Kidney glomerular epithelial cell (primary cell): ENCODE data around the gene ALDH3B1.

Experiments
- DNase-seq: peaks from one replicate; lab custom pipeline; 2025; lab: John Stamatoyannopoulos, UW

The ALDH3B1 gene

DNA sequence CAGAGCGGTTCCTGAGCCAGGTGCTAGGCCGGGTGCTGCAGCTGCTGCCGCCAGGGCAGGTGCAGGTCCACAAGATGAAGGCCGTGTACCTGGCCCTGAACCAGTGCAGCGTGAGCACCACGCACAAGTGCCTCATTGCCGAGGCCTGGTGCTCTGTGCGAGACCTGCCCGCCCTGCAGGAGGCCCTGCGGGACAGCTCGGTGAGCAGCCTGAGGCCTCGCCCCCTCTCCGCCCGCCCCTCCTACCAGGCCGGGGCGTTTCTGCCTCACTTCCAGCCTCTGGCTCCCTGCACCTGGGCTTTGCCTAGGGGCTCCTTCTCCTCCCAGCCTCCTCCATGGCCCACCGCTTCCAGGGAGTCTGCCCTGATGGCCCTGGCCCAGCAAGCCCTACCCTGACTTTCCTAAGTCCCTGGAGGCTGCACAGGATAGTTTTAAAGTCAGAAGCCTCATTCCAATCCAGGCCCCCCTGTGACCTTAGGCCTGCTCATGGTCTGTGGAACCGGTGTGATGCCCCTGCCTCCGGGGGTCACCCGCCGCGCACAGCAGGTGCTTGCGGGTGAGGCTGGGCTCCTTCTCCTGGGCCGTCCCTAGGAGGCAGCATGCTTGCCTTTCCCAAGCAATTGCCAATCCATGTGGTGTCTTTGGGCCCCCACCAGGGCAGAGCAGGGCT is 34.2 kb downstream of the ALDH3B1 start:
- no peak for DNase-seq

DNA sequence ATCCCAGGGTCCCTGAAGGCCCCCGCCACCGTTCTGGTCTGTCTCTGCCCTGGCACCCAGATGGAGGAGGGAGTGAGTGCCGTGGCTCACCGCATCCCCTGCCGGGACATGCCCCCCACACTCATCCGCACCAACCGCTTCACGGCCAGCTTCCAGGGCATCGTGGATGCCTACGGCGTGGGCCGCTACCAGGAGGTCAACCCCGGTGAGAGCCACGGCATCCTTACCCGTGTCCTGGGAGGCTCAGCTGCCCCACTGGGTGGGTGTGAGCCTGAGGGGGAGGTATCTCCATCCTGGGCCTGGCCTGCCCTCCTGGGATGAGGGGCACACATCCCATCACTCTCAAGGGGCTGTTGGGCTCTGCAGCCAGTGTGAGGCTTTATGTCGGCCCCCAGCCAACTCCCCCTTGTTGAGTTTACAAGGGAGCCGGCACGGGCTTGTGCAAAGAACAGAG is 34.8 kb downstream of the ALDH3B1 start:
- no peak for DNase-seq

DNA sequence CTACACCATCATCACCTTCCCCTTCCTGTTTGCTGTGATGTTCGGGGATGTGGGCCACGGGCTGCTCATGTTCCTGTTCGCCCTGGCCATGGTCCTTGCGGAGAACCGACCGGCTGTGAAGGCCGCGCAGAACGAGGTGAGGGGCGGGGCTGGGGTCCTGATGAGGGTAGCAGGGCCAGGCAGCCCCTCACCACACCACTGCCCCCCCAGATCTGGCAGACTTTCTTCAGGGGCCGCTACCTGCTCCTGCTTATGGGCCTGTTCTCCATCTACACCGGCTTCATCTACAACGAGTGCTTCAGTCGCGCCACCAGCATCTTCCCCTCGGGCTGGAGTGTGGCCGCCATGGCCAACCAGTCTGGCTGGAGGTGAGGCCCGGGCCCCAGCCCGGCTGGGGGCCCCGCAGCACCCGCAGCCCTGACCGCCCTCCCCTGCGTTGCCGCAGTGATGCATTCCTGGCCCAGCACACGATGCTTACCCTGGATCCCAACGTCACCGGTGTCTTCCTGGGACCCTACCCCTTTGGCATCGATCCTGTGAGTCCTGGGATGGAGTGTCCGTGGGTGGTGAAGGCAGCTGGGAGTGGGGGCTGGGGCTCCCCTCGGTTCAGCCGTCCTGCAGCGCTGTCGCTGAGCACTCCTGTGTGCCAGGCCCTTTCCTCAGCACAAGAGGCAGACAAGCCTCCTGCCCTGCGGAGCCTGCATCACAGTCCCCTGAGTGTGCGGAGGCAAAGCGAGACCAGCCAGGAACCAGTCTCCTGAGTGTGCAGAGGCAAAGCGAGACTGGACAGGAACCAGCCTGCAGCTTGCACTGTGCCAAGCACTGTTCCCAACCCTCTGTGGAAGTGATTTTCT is 37.5 kb downstream of the ALDH3B1 start:
- DNase-seq: no peak

DNA sequence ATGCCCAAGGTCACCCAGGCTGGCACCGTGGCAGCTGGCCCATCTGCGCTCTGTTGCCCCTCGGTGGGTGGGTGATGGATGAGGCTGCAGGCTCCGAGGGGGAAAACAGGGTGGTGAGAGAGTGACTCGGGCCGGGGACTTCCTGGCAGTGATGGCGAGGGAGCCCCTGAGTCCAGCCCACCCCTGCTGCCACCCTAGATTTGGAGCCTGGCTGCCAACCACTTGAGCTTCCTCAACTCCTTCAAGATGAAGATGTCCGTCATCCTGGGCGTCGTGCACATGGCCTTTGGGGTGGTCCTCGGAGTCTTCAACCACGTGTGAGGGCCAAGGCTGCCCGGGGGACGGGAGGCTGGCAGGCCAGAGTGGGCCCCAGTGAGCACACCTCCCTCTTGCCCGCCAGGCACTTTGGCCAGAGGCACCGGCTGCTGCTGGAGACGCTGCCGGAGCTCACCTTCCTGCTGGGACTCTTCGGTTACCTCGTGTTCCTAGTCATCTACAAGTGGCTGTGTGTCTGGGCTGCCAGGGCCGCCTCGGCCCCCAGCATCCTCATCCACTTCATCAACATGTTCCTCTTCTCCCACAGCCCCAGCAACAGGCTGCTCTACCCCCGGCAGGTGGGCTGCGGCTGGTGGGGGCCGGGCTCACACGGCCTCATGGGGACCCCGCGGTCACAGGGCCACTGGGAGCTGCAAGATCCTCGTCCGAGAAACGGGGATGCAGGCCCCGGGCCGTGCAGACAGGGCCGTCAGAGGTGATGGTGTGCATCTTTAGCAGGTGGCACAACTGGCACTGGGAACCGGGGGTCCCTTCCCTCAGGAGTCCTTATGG is 38.8 kb downstream of the ALDH3B1 start:
- DNase-seq: no peak

DNA sequence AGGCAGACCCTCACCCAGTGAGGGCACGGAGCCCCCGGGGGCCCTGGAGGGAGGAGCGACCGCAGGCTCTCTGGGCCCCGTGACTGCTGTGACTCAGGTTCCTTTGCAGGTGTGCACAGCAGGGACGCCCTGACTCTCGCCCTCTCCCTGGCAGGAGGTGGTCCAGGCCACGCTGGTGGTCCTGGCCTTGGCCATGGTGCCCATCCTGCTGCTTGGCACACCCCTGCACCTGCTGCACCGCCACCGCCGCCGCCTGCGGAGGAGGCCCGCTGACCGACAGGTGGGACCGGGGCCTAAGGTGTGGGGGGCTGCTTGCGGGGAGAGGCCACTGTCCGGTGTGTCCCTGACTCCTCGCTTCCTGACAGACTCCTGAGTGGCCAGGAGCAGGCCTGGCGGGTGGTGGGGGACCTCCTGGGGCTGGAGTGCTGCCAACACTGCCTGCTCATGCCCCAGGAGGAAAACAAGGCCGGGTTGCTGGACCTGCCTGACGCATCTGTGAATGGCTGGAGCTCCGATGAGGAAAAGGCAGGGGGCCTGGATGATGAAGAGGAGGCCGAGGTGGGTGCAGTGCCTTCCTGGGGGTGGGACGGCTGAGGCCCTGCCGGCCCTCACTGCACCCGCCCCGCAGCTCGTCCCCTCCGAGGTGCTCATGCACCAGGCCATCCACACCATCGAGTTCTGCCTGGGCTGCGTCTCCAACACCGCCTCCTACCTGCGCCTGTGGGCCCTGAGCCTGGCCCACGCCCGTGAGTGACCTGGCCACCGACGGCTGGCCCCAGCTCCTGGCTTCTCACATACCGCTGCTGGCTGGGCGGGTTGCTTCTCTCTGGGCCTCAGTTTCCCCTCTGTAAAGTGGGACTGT is 39.6 kb downstream of the ALDH3B1 start:
- DNase-seq: no peak

DNA sequence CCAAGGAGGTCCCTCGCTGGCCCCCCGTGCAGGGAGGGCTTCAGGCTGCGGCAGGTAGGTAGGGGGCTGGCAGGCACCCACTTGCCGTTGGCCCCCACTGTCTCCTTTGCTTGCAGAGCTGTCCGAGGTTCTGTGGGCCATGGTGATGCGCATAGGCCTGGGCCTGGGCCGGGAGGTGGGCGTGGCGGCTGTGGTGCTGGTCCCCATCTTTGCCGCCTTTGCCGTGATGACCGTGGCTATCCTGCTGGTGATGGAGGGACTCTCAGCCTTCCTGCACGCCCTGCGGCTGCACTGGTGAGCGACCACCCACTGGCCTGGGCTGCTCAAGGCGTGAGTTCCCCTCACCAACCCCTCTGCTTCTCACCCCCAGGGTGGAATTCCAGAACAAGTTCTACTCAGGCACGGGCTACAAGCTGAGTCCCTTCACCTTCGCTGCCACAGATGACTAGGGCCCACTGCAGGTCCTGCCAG is 40.3 kb downstream of the ALDH3B1 start:
- no peak for DNase-seq

DNA sequence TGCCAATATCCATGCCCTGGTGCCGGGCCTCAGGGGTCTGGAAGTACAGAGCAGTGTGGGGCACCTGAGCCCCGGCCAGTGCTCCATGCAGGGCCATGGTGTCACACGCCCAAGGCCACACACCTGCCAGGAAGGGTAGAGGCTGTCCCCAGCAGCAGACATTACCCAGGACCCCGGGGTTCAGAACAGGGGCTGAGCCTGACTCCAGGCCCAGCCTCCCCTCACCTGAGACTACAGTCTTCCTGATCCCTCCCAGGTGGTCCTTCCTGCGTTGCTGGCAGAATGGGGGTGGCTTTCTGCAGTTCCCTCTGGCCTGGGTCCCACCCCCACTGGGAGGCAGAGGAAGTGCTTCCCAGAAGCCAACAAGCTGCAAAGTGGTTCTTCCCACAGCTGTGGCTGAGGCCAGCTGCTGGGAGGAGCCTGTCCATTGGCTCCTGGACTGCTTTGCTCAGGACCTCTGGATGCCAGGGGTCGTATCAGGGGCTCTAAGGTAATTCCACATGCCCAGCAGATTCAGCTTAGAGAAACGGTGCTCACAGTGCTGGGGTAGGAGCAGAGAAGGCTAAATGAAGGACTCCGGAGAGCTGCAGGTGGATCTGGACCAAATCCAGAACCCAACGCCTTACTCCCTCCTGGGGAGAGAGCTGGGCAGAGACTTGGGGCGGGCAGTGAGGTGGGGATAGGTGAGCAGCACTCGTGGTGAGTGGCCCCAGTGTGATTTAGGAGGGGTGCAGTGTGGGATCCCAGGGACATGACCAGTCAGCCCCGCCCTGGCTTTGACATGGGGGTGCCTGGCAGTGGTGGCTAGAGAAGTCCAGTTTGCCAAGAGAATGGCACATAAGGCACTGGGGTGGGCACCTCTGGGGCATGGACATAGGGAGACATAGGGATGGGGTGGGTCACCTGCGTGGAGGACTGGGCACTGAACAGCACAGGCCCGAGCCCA is 41.3 kb downstream of the ALDH3B1 start:
- DNase-seq: no peak

DNA sequence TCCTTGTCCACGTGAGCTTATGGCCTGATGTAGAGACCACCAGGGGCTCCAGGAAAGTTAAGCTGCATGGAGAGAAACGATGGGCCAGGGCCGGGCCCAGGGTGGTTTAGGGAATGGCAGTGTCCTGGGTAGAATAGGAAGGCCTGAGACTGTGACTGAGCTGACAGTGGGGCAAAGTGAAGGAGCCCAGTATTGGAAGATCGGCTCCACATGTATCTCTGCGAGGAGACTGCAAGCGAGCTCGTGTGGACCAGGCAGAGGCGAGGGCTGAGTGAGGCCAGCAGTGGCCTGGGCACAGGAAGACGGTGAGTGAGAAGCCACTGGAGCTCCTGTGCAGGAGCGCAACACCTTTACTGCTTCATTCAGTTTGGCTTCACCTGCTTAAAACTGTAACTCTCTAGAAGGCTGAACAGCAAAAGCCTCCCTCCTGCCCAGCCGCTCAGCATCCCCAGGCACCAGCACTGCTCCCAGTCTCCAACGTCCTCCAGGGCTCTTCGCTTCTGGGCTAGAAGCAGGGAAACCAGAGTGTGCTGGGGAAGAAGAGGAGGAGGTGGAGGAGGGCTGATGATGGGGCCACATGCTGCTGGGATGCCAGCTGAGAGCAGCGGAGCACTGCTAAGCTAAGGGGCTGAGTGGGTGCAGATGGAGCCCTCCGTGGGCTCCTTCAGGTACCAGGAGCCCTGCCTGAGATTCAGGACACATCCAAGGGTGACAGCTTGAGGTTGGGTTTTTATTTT is 42.2 kb downstream of the ALDH3B1 start:
- no peak for DNase-seq

DNA sequence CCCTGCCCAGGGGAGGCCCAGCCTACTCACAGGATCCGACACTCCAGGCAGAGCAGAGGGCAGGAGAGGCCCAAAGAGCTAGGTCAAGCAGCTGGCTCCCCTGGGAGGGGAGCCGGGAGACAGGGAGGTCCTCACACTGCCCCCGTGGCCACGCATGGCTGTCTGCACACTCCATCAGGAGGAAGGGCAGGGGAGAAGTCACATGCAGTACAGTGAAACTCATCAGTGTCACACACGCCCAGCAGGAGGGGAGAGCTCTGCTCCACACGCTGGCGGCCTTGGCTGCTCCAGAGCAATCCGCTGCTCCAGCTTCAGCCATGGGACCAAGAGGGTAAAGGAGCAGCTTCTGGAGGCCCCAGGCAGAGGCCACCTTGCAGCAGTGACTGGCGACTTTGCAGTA is 43.0 kb downstream of the ALDH3B1 start:
- no peak for DNase-seq

DNA sequence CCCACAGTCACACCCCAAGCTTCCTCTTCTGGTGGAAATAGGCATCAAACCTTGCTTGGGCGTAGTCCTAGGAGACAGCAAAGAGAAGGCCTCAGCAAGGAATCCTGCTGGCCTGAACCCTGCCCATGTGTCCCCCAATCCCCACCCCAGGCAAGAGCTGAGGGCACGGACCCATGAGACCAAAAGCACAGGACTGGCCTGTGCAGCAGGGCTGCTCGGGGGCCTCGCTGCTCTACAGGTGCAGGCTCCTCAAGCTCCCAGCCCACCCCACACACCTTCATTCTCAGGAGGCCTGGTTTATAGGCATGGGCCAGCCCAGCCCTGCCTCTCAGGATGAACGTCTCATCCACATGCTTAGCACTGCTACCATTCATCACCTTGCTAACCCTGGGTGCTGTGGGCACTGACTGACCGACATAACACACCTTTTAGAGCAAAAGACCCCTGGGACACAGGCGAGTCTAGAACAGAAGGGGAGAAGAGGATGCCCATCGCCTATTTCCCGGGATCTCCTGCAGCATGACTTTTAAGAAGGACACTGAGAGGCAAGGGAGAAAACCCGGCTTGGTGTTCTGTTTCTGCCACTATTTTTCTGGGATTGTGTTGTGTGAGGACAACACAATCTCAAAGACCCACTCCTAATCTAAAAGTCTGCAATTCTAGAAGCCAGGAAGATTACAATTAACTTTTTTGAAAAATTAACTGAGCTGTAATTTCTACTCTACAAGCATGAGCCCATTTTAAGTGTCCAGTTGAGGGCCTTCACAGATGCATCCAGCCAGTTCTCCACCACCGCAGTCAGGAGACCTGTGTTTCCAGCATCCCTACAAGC is 44.1 kb downstream of the ALDH3B1 start:
- DNase-seq: no peak

DNA sequence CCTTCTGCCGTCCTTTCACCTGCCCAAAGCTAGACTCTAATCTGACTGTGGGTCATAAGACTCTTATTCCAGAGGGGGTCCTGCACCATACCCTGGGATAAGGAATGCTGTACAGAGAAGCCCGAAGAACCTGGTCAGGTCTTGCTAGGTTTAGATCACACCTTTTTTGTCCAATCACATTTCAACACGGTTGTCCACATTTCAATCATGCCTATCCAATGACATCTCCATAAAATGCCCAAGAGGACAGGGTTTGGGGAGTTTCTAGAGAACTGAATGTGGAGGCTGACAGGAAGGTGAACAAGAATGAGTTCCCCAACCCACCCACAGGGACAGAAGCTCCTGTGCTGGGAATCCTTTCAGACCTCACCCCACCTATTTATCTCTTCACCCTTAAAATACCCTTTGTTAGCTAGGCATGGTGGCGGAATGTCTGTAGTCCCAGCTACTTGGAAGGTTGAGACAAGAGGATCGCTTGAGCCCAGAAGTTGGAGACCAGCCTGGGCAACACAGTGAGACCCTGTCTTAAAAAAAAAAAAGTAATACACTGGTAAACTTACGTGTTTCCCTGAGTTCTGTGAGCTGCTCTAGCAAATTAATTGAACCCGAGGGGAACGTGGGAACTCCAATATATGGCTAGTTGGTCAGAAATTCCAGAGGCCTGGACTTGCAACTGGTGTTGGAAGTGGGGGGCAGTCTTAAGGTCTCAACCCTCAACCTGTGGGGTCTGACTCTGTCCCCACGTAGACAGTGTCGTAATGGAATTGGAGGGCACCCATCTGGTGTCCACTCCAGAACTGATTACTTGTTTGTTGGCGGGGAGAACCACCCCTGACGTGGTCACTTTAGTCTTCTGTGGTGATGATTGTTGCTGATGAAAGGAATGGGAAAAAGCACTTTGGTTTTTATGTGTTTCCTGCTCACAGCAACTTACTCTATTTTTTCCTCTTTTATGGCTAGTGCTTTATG is 46.5 kb downstream of the ALDH3B1 start:
- DNase-seq: no peak

DNA sequence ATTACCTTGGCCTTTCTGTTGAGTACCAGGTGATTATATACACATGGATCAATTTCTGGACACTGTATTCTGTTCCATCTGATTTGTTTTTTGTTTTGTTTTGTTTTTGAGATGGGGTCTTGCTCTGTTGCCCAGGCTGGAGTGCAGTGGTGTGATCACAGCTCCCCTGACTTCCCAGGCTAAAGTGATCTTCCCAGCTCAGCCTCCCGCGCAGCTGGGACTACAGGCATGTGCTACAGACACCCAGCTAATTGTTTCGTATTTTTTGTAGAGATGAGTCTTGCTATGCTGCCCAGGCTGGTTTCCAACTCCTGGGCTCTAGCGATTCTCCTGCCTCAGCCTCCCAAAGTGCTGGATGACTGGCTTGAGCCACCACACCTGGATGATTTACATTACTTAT is 47.7 kb downstream of the ALDH3B1 start:
- no peak for DNase-seq

DNA sequence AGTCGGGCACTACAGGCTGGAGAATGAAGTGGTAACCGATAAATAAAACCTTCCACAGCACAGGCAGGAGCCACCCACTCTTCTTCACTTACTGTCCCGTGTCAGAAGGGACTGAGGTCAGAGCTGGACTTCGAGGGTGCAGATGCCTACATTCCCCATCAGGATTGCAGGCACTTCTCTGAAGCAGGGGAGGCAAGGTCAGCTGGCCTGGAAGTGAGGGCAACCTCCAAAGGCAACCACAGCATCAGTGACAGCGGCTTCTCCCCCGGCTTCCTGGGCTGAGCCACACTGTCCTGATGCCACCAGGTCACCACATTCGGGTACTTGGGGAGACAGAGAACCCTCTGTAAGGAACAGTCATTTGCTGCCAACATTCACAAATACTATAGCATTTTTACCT is 51.4 kb downstream of the ALDH3B1 start:
- no peak for DNase-seq

DNA sequence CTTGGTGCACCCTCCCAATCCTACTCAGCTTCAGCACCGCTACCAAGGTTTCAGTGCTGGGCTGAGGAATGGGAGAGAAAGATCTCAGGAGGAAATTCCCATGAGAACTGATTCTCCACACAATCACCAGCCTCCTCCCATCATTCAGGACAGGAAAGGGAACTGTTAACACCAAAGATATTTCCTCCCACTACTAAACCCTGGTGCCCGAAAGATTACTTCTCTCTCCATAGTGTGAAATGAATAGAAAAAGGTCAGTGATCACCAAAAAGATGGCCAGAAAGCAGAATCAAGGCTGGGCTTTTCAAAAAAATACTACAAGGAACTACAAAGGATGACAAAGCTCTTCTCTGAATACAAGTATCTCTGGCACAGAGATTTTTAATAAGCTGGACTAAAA is 54.8 kb downstream of the ALDH3B1 start:
- DNase-seq: no peak

DNA sequence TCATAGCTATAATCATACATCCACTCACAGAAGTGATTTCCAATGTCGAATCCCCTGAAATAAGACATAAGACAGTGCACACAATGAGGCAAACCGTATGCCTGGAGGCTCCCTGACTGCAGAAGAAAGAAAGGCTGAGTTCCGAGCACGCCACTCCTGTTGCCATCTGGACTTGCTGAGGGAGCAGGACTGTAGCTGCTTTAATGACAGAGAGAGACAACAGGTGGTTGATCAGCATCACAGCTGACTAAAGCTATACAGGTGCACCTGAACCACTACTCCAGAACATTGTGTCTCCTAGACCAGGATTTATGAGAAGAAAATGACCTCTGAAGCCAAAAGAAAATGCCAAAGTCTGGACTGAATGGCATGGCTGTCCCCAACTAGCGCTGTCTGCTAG is 55.7 kb downstream of the ALDH3B1 start:
- no peak for DNase-seq

DNA sequence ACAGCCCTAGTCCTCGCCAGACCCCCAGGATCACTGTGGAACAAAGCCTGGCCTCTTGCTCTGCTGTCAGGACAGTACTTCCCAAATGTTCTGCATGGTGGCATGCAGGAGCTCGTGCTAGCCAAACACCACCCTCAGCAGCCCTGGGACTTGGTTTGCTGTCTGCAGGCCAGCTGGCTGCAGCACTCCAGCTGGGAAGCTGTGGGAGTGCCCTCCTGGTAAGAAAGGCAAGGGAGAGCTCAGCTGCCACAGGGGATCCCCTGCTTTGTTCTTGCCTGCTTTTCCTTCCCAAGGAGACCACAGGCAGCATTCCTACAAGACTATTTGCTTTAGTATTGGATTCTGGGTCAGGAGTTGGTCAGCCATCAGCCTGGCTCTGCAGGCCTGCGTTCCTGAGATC is 56.6 kb downstream of the ALDH3B1 start:
- no peak for DNase-seq

DNA sequence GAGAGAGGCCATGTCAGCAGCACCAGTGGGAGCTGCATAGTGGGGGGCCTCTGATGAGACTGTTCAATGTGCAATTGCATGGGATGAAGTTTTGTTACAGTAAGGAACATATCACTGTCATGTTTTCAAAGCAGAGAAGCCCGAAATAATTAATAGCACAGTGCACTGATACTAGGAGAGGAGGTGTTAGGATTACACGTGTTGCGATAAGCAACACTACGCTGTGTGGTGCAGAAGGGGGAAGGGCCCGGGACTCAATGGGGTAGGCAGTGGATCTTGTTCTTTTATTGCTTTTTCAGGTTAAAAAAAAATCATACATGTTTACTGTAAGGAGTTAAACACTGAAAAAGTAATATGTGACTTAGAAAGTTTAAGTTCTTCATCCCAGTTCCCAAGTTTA is 57.9 kb downstream of the ALDH3B1 start:
- no peak for DNase-seq
